ENCODE data around the gene NR4A3. TPM values are rescaled to one million over a fixed set of nuclear protein-coding genes. Genes with fewer than 3 reads are reported as not detected.
A peak's percentile ranks its signal among the peaks of the same experiment; 100 is the strongest.

The NR4A3 gene
- total and polyA plus RNA-seq, 2 experiments from 2014 or later, result 2.4 to 2.9 TPM

- Histone ChIP-seq H3K9me3 (ENCODE audit: low read depth) (no peaks in the 10 kb centered on the region), H3K4me3 (no peak overlapping the region), H3K27me3 (no peaks in the 10 kb centered on the region), H3K36me3 (replicated peaks; ENCODE audit: insufficient read depth, low read depth) (no peaks in the 10 kb centered on the region), H3K27ac (no peak overlapping the region), H3K4me1 (ENCODE audit: insufficient read depth) (peaks cover 14% of the 10 kb centered on the region), H2AFZ (no peak overlapping the region), H3K9me2 (replicated peaks; ENCODE audit: insufficient read depth) (no peaks in the 10 kb centered on the region), H3K4me2 (no peak overlapping the region), H3K79me2 (peaks cover 23% of the 10 kb centered on the region), H4K20me1 (ENCODE audit: insufficient read depth, poor library complexity, severe bottlenecking) (no peaks in the 10 kb centered on the region)
- no peak for TF ChIP-seq EZH2phosphoT487 (IDR thresholded peaks at IDR 0.05; ENCODE audit: low read depth, severe bottlenecking, unreplicated experiment)
- TF ChIP-seq CTCF (IDR thresholded peaks at IDR 0.05; ENCODE audit: poor library complexity), result no peak
- TF ChIP-seq EZH2 (IDR thresholded peaks at IDR 0.05; ENCODE audit: borderline replicate concordance), result no peak
- WGBS (ENCODE audit: low lambda C conversion rate, missing lambda C conversion rate), result 85% methylated on average over 3 of the region's 3 CpGs
- DNase-seq (ENCODE audit: low spot score), result no peak
These were observed 5.3 kb upstream of the NR4A3 start for GRCh38 chr9:99816392-99816791.

- no peaks in the 10 kb centered on the region for H3K36me3 ChIP-seq (replicated peaks; ENCODE audit: insufficient read depth, low read depth)
- peak overlapping the region; percentile 75 for H3K4me3 ChIP-seq
- H3K27me3 ChIP-seq, result peaks cover 10% of the 10 kb centered on the region
- no peaks in the 10 kb centered on the region for H3K9me3 ChIP-seq (ENCODE audit: low read depth)
- DNase-seq (ENCODE audit: low spot score), result no peak
- peaks cover 18% of the 10 kb centered on the region for H3K79me2 ChIP-seq
- H3K4me1 ChIP-seq (ENCODE audit: insufficient read depth), result peaks cover 15% of the 10 kb centered on the region
- 31% methylated on average over 4 of the region's 4 CpGs for WGBS (ENCODE audit: low lambda C conversion rate, missing lambda C conversion rate)
- TF ChIP-seq EZH2 (IDR thresholded peaks at IDR 0.05; ENCODE audit: borderline replicate concordance) (no peak), EZH2phosphoT487 (IDR thresholded peaks at IDR 0.05; ENCODE audit: low read depth, severe bottlenecking, unreplicated experiment) (no peak), CTCF (IDR thresholded peaks at IDR 0.05; ENCODE audit: poor library complexity) (no peak)
- no peak overlapping the region for H2AFZ ChIP-seq
- H3K27ac ChIP-seq, result peak overlapping the region; percentile 99
- H3K9me2 ChIP-seq (replicated peaks; ENCODE audit: insufficient read depth), result no peaks in the 10 kb centered on the region
- no peaks in the 10 kb centered on the region for H4K20me1 ChIP-seq (ENCODE audit: insufficient read depth, poor library complexity, severe bottlenecking)
- peak overlapping the region; percentile 89 for H3K4me2 ChIP-seq
These were observed 3.2 kb upstream of the NR4A3 start for GRCh38 chr9:99818500-99818899.

GRCh38 chr9:99819123-99819855 is 2.4 kb upstream of the NR4A3 start:
- peak overlapping the region; percentile 87 for H2AFZ ChIP-seq
- no peaks in the 10 kb centered on the region for H3K36me3 ChIP-seq (replicated peaks; ENCODE audit: insufficient read depth, low read depth)
- peak; percentile 92 for DNase-seq (ENCODE audit: low spot score)
- WGBS (ENCODE audit: low lambda C conversion rate, missing lambda C conversion rate), result under 1% methylated on average over 25 of the region's 54 CpGs
- H3K9me3 ChIP-seq (ENCODE audit: low read depth), result no peaks in the 10 kb centered on the region
- H3K27ac ChIP-seq, result peak overlapping the region; percentile 99
- peaks cover 17% of the 10 kb centered on the region for H3K27me3 ChIP-seq
- TF ChIP-seq CTCF (IDR thresholded peaks at IDR 0.05; ENCODE audit: poor library complexity) (no peak), EZH2phosphoT487 (IDR thresholded peaks at IDR 0.05; ENCODE audit: low read depth, severe bottlenecking, unreplicated experiment) (no peak), EZH2 (IDR thresholded peaks at IDR 0.05; ENCODE audit: borderline replicate concordance) (no peak)
- H4K20me1 ChIP-seq (ENCODE audit: insufficient read depth, poor library complexity, severe bottlenecking), result no peaks in the 10 kb centered on the region
- H3K9me2 ChIP-seq (replicated peaks; ENCODE audit: insufficient read depth), result no peaks in the 10 kb centered on the region
- H3K4me1 ChIP-seq (ENCODE audit: insufficient read depth), result peaks cover 23% of the 10 kb centered on the region
- H3K4me2 ChIP-seq, result peak overlapping the region; percentile 89
- peak overlapping the region; percentile 75 for H3K4me3 ChIP-seq
- H3K79me2 ChIP-seq, result peaks cover 16% of the 10 kb centered on the region

Data from hepatocyte (in vitro differentiated cells).